Ascending aorta (tissue), 2 donors: ENCODE results near the gene WWC1. TPM values are rescaled to one million over a fixed set of nuclear protein-coding genes. Genes with fewer than 3 reads are reported as not detected.

Experiments
- DNase-seq, 2 donors: peaks; one replicate each; pipeline ENCODE4 v3.0.0-alpha.2; 2019; ENCODE audit warnings: low spot score in 2 of 2
- H3K27ac ChIP-seq, 2 donors: fragments of 200-600 bp; sonication (generic); one replicate each; pipeline ENCODE4 v1.5.1; 2016 to 2017; ENCODE audit warnings: mild to moderate bottlenecking in 1 of 2
- H3K27me3 ChIP-seq: fragments of 200-600 bp; sonication (generic); one replicate; pipeline ENCODE4 v1.5.1; 2017
- H3K36me3 ChIP-seq, 2 donors: fragments of 200-600 bp; sonication (generic); one replicate each; pipeline ENCODE4 v1.5.1; 2016
- H3K4me1 ChIP-seq, 2 donors: fragments of 200-600 bp; sonication (generic); one replicate each; pipeline ENCODE4 v1.5.1; 2016 to 2017; ENCODE audit warnings: mild to moderate bottlenecking in 1 of 2
- H3K4me3 ChIP-seq, 2 donors: fragments of 200-600 bp; sonication (generic); one replicate each; pipeline ENCODE4 v1.5.1; 2016 to 2017; ENCODE audit warnings: mild to moderate bottlenecking in 1 of 2
- H3K9me3 ChIP-seq, 2 donors: fragments of 200-600 bp; sonication (generic); one replicate each; pipeline ENCODE4 v1.5.1; 2016
- CTCF ChIP-seq, 3 experiments: fragments of 200-600 bp in 2 of 3; fragments of 450-650 bp in 1 of 3; sonication (generic) in 2 of 3; IDR thresholded peaks; one replicate each; pipeline ENCODE4 v1.5.1; 2016 to 2019; ENCODE audit warnings: antibody characterized with exemption in 3 of 3, mild to moderate bottlenecking in 1 of 3, moderate library complexity in 1 of 3
- intact Hi-C: fragments of 100-400 bp; cut with DNase I; formaldehyde crosslinking; loops from one replicate; pipeline ENCODE4 v1.15.1; 2023
- total RNA-seq: library from RNA; depleted of rRNA; stranded (reverse); fragments of >200 nt; gene quantifications from one replicate; pipeline ENCODE4 v1.1.0, GENCODE V29; 2016

The WWC1 gene
- total RNA-seq, 1 donor from 2014 or later: not detected

- Histone ChIP-seq H3K36me3 (no peaks in the 10 kb centered on the region), H3K4me1 (no peaks in the 10 kb centered on the region), H3K4me3 (no peak overlapping the region), H3K27me3 (no peaks in the 10 kb centered on the region), H3K9me3 (no peaks in the 10 kb centered on the region), H3K27ac (no peak overlapping the region)
- intact Hi-C loops: no loop called here
- DNase-seq: peak in 1 of 2 donors; percentile 50
- no peak for TF ChIP-seq CTCF (IDR thresholded peaks at IDR 0.05)
Observed at GRCh38 chr5:168364750-168365550, 73.5 kb downstream of the WWC1 start.

DNA sequence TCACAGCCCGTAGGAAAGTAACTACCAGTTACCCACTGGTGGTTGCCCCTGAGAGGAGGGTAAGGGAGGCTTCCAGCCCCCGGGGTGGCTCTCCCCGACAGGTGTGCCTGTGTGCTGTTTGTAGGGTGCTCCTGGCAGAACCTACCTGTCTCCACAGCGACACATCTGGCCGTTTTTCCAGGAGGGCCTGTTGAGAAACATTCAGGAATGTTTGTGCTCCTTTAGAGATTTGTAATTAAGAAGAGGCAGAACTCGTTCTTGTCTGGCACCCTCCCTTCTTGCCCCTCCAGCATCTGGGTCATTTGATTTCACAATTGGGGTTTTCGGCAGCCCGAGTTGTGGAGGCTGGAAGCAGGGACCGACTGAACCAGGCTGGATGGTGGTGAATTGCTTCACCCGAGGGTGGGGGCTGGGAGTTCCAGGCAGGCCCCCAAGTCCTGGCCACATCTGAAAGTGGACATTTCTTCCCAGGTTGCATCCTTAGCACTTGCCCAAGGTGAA is 74.2 kb downstream of the WWC1 start:
- Histone ChIP-seq H3K27me3 (no peaks in the 10 kb centered on the region), H3K9me3 (no peaks in the 10 kb centered on the region), H3K36me3 (no peaks in the 10 kb centered on the region), H3K4me1 (no peaks in the 10 kb centered on the region), H3K27ac (no peak overlapping the region), H3K4me3 (no peak overlapping the region)
- intact Hi-C loops: no loop called here
- DNase-seq: peak in 1 of 2 donors; percentile 28
- no peak for TF ChIP-seq CTCF (IDR thresholded peaks at IDR 0.05)

DNA sequence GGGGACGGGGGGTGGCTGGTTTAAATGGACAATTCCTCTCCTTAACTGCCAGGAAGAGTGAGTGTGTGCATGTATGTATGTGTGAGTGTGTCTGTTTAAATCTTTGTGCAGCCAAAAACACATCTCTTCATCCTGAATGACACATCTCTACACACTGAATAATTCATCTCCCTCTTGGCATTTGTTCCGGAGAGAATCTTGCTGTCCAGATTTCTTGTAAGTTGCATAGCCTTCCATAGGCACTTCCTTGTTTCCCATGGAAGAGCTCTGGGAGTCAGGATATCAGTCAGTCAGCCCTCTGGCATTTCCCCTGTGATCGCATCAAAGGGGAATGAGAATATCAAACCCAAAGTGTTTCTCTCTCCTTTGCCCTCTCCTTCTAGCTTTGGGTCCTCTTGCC is 74.7 kb downstream of the WWC1 start:
- no peak for DNase-seq
- no peaks in the 10 kb centered on the region for H3K4me1 ChIP-seq
- H3K9me3 ChIP-seq: no peaks in the 10 kb centered on the region
- H3K4me3 ChIP-seq: no peak overlapping the region
- intact Hi-C loops: no loop called here
- no peaks in the 10 kb centered on the region for H3K36me3 ChIP-seq
- TF ChIP-seq CTCF (IDR thresholded peaks at IDR 0.05): no peak
- H3K27ac ChIP-seq: no peak overlapping the region
- no peaks in the 10 kb centered on the region for H3K27me3 ChIP-seq

- TF ChIP-seq CTCF (IDR thresholded peaks at IDR 0.05): no peak
- Histone ChIP-seq H3K27me3 (no peaks in the 10 kb centered on the region), H3K4me3 (no peak overlapping the region), H3K9me3 (no peaks in the 10 kb centered on the region), H3K27ac (no peak overlapping the region), H3K4me1 (no peaks in the 10 kb centered on the region), H3K36me3 (no peaks in the 10 kb centered on the region)
- DNase-seq: no peak
- intact Hi-C loops: no loop called here
Observed at GRCh38 chr5:168368854-168369253, 77.4 kb downstream of the WWC1 start.

GRCh38 chr5:168370831-168371230 is 79.4 kb downstream of the WWC1 start:
- no peaks in the 10 kb centered on the region for H3K27me3 ChIP-seq
- H3K9me3 ChIP-seq: no peaks in the 10 kb centered on the region
- H3K36me3 ChIP-seq: no peaks in the 10 kb centered on the region
- intact Hi-C loops: no loop called here
- no peak overlapping the region for H3K4me3 ChIP-seq
- no peaks in the 10 kb centered on the region for H3K4me1 ChIP-seq
- no peak overlapping the region for H3K27ac ChIP-seq
- DNase-seq: peak in 1 of 2 donors; percentile 30
- no peak for TF ChIP-seq CTCF (IDR thresholded peaks at IDR 0.05)
